Stimulated activated CD4-positive, alpha-beta T cell treated with anti-CD3 and anti-CD28 coated beads, Interleukin-12 subunit alpha, Interleukin-12 subunit beta, amount 100 ng/mL, for 48 hours (primary cell): ENCODE measurements around the gene SEMA4A.
"Not testable (repeated sequence)": the region's sequence is repeated elsewhere in the genome, so short reads cannot be mapped to it uniquely, and the experiment has no call there.

Experiments
- DNase-seq, 3 donors: peaks; one replicate each; pipeline ENCODE4 v3.0.0-alpha.2; 2020; ENCODE audit warnings: low read depth in 2 of 3, low spot score in 1 of 3

SEMA4A gene

DNA sequence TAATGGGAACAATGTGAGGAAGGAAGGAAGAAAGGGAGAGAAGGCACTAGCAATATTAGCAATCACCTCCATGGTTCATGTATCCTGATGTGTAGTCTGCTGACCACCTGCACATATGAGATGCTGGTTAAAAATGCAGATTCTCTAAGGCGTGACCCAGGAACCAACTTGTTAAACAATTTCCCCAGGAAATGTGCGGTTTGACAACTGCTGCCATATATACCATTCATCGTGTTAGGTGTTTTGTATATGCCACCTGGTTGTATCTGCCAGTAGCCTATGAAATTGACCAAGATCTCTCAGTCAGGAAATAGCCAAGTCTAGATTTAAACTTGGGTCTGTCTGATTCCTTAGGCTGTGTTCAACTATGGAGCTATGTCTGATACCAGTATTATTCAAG is 4.1 kb downstream of the SEMA4A start:
- no peak for DNase-seq

DNA sequence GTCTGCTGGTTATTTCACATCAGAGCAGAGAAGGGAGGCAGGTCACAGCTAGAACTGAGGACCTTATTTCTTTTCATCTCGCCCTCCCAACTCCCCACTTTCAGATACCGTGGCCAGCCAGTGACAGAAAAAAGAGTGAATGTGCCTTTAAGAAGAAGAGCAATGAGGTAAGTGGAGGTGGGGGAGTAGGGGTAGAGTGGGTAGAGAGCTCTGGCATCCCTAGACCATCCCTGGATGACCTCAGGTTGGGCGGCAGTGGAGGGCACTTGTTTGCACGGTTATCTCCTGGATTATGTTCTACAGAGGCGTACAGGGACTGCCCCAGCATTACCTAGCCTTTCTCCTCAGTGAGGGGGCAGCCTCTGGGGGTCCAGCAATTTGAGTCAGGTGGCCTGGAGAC is 4.6 kb downstream of the SEMA4A start:
- no peak for DNase-seq

DNA sequence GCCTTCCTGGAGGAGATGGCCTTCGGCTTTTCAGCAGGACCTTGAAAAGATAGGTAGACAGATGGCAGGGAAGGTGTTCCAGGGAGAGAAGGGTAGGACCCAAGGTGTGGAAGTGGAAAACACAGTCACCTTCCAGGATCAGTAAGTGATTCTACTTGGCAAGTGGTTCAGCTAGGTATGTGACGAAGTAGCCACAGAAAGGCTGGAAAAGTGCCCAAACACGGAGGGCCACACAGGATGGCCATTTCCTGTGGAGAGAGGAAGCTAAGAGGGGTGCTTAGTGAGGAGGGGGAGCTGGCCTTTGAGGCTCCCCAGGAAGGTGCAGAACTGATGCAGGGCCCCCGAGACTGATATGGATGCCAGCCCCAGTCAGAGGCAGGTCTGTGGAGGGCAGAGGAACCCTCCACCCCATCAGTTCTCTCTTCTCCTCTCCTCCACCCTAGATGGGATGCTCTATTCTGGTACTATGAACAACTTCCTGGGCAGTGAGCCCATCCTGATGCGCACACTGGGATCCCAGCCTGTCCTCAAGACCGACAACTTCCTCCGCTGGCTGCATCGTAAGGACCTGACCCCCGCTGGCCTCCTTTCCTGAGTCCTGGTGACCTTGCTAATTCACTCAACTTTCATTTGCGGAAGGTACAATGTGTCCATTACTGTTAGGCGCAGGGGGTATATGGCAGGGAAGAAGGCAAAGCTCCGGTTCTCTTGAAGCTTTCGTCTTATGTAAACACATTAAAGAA is 6.8 kb downstream of the SEMA4A start:
- no peak for DNase-seq

DNA sequence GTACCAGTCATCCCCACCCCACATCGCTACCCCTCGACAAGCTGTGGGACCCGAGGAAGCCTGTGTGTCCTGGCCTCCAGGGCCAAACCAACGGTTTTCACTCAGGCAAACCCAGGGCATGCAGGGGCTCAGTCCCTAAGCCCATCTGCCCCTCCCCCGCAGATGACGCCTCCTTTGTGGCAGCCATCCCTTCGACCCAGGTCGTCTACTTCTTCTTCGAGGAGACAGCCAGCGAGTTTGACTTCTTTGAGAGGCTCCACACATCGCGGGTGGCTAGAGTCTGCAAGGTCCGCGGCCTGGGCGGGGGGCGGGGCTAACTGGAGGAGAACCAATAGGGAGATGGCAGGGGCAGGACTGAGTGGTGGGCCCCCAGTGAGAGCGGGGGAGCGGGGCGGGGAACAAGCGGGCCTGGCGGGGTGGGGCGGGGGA is 7.4 kb downstream of the SEMA4A start:
- peak; percentile 68 to 75 (median 72) for DNase-seq

DNA sequence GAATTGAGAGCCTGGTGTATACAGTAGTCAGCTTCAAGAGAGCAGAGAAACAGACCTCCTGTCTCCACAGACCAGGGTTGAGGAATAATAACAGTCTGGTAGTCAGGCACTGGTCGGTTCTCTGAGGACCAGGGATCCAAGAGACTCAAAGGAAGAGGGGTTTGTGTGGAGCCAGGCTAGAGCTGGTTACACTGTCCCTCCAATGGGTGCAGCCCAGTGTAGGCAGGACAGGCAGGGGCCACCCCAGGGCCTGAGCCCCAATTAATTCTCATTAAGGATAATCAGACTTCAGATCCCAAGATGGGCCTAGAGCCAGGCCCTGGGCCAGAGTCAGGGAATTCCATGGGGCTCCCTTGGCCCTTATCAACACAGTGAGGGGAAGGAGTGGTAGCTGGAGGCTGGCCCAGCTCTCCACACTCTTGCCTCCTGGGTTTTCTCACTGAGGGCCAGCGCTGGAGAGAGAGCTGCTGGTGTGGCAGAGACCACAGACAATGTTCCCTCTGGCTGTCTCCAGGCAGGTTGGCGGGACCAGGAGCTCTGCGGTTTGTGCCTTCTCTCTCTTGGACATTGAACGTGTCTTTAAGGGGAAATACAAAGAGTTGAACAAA is 9.1 kb downstream of the SEMA4A start:
- DNase-seq, result no peak

DNA sequence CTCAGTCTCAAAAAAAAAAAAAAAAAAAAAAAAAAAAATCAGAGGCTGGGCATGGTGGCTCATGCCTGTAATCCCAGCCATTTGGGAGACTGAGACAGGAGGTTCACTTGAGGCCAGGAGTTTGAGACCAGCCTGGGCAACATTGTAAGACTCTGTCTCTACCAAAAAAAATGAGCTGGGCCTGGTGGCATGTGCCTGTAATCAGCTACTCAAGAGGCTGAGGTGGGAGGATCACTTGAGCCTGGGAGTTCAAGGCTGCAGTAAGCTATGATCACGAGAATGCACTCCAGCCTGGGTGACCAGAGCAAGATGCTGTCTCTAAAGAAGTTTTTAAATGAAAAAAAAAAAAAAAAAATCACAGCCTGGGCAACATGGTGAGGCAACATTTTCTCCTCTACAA is 10.3 kb downstream of the SEMA4A start:
- DNase-seq, result no peak

DNA sequence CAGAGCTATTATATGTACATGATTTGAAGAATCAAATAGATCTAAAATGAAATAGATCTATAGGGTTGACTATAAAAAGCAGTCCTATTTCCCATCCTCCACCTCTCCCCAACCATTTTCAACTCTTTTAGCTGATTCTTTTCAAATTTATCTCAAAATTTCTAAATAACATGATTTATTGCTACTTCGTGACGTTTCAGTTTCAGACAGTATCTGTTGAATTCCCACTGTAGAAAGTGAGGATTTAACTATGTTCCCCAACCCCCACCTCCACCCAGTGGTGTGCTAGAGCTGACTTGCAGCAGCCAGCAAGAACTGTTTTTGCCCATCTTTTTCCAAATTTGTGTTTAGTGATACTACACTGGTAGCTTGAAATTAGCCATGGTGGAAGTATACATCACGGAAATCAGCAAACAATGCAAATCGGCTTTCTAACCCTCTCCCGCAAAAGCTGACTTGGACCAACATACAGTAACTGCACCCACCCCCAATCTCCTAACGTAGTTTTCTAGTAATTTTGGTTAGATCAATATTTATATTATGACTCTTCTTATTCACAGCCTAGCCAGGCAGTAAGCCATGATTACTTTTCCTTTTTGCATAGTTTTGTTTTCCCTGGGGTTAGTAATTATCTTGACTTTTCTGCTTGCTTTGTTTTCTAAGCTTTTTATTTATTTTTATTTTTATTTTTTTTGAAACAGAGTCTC is 10.9 kb downstream of the SEMA4A start:
- DNase-seq, result no peak

DNA sequence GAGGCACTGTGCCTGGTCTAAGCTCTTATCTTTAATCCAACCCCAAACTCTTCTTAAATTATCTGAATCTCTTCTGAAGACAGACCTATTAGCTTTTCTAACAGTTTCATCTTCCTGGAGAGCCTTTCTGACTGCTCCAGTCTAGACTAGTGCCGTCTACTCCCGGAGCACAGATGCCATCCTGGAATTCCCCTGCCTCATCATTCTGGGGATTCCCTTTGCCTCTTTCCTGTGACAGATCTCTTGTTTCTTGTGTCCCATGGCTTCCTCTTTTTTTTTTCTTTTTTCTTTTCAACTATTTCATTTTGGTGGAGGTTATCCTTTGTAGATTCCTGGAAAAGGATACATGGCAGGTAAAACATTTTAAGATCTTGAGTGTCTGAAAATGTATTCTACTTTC is 11.7 kb downstream of the SEMA4A start:
- no peak for DNase-seq

DNA sequence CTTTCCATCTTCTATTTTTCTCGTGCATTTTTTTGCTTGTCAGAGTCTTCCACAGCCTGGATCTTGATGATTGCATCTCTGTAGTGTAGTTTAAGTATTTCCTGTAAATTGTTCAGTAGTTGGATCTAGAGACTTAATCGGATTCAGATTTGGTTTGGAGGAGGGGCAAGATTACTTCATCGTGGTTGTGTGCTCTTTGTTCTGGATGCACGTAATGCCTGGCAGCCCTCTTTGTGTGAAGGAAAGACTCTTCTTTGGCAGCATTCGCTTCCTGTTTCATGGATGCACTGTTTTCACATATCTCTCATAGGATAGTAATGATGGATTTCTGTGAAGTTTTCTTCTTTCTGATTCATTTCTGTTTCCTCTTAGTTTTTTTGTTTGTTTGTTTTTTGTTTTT is 14.2 kb downstream of the SEMA4A start:
- no peak for DNase-seq

DNA sequence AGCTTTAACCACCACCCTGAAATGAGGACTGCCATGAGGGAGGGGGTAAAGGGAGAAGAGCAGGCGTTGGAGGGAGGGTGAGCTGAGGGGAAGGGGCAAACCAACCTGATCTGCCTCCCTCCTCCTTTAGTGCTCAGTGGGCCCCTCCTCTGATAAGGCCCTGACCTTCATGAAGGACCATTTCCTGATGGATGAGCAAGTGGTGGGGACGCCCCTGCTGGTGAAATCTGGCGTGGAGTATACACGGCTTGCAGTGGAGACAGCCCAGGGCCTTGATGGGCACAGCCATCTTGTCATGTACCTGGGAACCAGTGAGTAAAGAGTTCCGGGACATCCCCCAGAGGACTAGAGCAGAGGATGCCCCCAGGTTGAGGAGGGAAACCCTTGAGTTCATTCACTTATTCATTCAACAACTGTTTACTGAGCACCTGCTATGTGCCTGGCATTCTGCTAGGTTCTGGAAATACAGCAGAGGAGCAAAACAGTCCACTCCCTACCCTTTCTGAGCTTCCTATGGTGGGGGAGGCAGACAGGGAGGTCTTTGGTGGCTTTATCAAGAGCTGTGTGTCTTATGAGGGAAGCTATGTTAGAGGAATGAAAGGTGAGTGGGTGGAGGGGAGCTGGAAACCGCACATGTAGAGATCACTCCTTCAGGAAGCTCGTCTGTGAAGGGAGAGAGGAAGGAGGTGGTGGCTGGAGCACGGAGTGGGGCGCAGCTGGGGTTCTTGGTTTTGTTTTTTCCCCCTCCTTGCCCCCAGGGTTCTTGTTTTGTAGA is 19.5 kb downstream of the SEMA4A start:
- no peak for DNase-seq

DNA sequence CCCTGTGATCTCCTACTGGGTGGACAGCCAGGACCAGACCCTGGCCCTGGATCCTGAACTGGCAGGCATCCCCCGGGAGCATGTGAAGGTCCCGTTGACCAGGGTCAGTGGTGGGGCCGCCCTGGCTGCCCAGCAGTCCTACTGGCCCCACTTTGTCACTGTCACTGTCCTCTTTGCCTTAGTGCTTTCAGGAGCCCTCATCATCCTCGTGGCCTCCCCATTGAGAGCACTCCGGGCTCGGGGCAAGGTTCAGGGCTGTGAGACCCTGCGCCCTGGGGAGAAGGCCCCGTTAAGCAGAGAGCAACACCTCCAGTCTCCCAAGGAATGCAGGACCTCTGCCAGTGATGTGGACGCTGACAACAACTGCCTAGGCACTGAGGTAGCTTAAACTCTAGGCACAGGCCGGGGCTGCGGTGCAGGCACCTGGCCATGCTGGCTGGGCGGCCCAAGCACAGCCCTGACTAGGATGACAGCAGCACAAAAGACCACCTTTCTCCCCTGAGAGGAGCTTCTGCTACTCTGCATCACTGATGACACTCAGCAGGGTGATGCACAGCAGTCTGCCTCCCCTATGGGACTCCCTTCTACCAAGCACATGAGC is 23.3 kb downstream of the SEMA4A start:
- DNase-seq, result no peak

DNA sequence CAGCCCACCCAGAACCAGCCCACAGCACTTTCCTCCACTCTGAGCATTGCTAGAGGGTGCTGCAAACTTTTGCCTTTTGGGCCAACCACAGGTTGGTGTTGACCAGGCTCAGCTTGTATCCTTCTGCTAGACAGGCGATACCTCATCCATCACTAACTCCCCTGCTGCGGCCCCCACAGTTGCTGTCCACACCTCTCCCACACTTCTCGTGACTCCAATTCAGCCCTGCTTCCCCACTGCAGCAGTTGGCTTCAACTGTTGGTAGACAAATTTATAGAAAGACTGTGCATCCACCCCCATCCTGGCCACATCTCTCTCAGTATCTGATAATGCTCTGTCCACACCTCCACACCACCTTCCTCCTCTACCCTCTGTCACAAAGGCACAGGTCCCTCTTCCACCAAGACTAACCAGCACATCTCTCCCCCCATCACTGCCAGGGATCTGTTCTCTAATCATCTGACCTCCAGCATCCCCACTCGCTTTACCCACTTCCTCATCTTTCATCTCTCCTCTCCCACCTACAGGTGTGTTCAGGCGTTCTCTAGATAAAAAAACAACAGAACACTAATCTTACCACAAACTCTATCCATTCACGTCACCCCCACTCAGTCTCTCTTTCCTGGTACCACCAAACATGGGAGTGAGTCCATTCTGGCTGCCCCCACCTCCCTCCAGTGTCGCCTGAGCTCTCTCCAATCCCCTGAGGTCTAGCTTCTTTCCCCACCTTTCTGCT is 24.7 kb downstream of the SEMA4A start:
- no peak for DNase-seq

DNA sequence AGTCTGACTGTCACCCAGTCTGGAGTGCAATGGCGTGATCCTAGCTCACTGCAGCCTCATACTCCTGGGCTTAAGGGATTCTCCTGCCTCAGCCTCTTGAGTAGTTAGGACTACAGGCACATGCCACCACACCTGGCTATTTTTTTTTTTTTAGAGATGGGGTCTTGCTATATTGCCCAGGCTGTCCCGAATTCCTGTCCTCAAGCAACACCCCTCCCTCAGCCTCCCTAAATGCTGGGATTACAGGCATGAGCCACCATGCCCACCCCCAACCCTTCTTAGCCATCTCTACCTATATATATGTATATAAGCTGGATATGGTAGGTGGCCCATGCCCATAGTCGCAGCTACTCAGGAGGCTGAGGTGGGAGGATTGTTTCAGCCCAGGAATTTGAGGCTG is 27.1 kb downstream of the SEMA4A start:
- no peak for DNase-seq

DNA sequence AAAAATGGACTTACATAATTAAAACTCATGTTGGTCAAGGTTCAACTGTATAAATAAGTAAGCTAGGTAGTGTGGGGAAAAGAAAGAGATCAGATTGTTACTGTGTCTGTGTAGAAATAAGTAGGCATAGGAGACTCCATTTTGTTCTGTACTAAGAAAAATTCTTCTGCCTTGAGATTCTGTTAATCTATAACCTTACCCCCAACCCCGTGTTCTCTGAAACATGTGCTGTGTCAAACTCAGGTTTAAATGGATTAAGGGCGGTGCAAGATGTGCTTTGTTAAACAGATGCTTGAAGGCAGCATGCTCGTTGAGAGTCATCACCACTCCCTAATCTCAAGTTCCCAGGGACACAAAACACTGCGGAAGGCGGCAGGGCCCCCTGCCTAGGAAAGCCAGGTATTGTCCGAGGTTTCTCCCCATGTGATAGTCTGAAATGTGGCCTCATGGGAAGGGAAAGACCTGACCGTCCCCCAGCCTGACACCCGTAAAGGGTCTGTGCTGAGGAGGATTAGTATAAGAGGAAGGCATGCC is 28.1 kb downstream of the SEMA4A start:
- DNase-seq, result not testable (repeated sequence)

DNA sequence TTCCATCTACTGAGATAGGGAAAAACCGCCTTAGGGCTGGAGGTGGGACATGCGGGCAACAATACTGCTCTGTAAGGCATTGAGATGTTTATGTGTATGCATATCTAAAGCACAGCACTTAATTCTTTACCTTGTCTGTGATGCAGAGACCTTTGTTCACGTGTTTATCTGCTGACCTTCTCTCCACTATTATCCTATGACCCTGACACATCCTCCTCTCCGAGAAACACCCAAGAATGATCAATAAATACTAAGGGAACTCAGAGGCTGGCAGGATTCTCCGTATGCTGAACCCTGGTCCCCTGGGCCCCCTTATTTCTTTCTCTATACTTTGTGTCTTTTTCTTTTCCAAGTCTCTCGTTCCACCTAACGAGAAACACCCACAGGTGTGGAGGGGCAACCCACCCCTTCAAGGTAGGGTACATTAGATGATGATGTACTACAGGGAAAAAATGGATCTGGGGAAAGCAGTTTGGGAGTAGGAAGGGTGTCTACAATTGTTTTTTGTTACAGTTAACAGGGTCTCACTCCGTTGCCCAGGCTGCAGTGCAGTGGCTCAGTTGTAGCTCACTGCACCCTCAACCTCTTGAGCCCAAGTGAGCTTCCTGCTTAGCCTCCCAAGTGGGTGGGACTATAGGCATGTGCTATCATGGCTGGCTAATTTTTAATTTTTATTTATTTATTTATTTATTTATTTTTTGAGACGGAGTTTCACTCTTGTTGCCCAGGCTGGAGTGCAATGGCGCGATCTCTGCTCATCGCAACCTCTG is 28.8 kb downstream of the SEMA4A start:
- DNase-seq, result not testable (repeated sequence)

DNA sequence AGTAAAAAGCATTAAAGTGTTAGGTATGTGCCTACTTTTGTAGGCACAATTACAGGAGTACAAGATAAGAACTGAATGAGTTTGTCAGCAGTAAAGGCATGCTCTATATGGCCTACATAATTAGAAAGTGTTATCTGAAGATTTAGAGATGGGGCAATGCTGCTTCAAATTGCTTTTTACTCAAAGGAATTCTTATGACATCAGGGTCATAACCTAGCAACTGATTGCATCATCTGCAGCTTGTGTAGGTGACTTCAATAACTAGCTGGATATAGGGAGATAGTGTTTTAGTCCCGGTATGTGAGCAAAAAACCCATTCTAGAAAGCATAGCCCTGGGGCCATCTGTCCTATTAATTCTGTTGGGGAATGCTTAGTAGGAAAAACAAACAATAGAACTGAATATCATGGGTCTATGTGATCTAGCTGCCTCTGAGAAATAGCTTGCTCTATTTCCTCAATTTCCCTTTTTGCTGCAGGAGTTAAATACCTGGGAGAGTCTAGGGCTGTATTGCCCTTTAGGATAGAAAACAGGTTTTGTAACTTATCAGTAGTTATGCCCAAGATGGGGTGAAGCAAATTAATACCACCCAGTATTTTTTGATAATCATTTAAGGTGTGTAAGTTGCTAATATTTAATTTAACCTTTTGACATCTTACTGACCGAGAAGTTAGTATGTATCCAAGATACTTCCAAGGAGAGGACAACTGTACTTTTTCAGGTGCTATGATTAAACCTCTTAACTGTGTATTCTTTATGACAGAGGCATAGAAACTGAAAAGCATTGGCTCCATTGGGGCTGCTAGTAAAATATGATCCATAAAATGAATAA is 33.2 kb downstream of the SEMA4A start:
- not testable (repeated sequence) for DNase-seq

DNA sequence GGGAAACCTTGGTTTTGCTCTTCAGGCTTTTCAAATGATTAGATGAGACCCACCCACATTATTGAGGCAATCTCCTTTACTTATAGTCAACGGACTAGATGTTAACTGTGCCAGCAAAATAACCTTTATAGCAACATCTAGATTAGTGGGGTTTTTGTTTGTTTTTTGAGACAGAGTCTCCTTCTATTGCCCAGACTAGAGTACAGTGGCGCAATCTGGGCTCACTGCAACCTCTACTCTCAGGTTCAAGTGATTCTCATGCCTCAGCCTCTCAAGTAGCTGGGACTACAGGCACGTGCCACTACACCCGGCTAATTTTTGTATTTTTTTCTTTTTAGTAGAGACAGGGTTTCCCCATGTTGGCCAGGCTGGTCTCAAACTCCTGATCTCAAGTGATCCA is 36.9 kb downstream of the SEMA4A start:
- DNase-seq, result not testable (repeated sequence)

DNA sequence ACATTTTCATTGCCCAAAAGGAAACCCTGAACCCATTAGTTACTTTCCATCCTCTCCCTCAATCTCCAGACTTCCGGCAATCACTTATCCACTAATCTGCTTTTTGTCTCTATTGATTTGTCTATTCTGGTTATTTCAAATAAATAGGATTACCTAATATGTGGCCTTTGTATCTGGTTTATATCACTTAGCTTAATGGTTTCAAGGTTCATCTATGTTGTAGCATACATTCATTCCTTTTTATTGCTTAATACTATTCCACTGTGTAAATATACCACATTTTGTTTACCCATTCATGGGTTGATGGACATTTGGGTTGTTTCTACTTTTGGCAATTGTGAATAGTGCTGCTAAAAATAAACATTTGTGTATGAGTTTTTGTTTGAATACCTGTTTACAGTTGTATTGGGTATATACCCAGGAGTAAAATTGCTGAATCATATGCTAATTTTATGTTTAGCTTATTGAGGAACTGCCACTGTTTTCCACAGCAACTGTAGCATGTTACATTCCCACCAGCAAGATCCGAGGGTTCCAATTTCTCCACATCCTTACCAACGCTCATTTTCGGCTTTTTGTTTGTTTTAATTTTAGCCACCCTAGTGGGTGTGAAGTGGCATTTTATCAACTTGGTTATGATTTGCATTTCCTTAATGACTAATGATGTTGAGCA is 38.0 kb downstream of the SEMA4A start:
- no peak for DNase-seq
